ENCODE results near the gene TMEM240. TPM values are rescaled to one million over a fixed set of nuclear protein-coding genes. Genes with fewer than 3 reads are reported as not detected.
A peak's percentile ranks its signal among the peaks of the same experiment; 100 is the strongest.

Gene TMEM240
- 8.8 TPM for polyA plus RNA-seq (2013, experiment 1 of 2)
- polyA plus RNA-seq (2013, experiment 2 of 2) = 8.6 TPM

DNA sequence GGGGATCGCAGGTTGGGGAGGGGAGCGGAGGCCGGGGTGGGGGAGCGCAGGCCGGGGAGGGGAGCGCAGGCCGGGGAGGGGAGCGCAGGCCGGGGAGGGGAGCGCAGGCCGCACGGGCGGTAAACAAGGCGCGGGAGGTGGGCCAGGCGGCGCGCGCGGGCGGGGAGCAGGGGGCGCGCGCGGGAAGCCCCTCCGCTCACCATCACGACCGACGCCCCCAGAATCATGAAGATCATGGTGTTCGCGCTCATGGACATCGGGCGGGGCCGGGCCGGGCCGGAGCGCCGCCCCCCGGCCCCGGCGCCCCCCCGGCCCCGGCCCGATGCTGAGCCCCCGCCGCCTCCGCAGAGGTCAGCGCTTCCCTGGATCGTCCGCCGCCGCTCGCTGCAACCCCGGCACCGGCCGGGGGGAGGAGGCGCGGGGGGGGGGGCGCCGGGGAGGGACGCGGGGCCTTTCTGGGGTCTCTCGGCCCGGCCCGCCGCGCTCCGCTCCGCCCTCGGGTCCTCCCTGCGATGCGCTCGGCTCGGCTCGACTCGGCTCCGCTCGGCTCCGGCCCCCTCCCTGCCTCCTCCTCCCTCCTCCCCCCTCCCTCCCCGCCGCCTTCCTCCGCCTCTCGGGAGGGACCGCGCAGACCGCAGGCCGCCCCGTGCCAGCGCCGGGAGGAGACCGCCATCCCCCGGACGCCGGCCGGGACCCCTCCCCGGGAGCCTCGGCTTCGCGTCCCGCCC is at the start of gene TMEM240:
Gene TMEM240, minus strand, starts transcription at position 535 of the 728 bp plus-strand sequence. Its CDS starts 278 bp downstream, at position 257.
- H3K4me1 ChIP-seq (ENCODE audit: control insufficient read depth in 2 of 2, insufficient read depth in 1 of 2, low read depth in 1 of 2, low read length in 2 of 2) = peaks cover 0 to 12% of the 10 kb centered on the region in 2 donors
- peaks cover 19 to 33% of the 10 kb centered on the region in 2 donors for H3K36me3 ChIP-seq (replicated peaks in 1 of 2; ENCODE audit: control insufficient read depth in 2 of 2, insufficient read depth in 2 of 2, low read length in 2 of 2)
- H2BK5ac ChIP-seq (ENCODE audit: low read length) = no peak within 1 kb of the TSS
- peaks cover 41% of the 10 kb centered on the region for H3K79me1 ChIP-seq (ENCODE audit: low read depth, low read length)
- no CpG with 5 or more reads among the region's 100 CpGs for WGBS, 2 donors (ENCODE audit: extremely low coverage in 2 of 2, insufficient read length in 2 of 2, insufficient replicate concordance in 1 of 2)
- peak within 1 kb of the TSS; percentile 49 for H2BK15ac ChIP-seq (ENCODE audit: low read length)
- H3K27me3 ChIP-seq (ENCODE audit: control insufficient read depth in 3 of 3, insufficient read depth in 3 of 3, low read depth in 1 of 3, low read length in 3 of 3) = no peaks in the 10 kb centered on the region
- H3K9ac ChIP-seq (ENCODE audit: low read depth, low read length, poor library complexity) = peak within 1 kb of the TSS; percentile 97
- peak within 1 kb of the TSS; percentile 43 for H3K23ac ChIP-seq (ENCODE audit: low read depth, low read length, poor library complexity)
- H3K14ac ChIP-seq (ENCODE audit: low read length) = peak within 1 kb of the TSS; percentile 89
- H3K18ac ChIP-seq (ENCODE audit: low read length) = peak within 1 kb of the TSS; percentile 95
- H3K4me3 ChIP-seq (ENCODE audit: low read length in 2 of 2) = peak within 1 kb of the TSS; percentile 34 to 88
- H3K4me2 ChIP-seq (ENCODE audit: insufficient read depth, low read length, poor library complexity, severe bottlenecking) = peak within 1 kb of the TSS; percentile 96
- peak within 1 kb of the TSS; percentile 39 for H4K91ac ChIP-seq (ENCODE audit: low read depth, low read length, poor library complexity)
- H3K27ac ChIP-seq (replicated peaks; ENCODE audit: low read length) = peak within 1 kb of the TSS; percentile 39
- peak within 1 kb of the TSS; percentile 84 for H2BK12ac ChIP-seq (ENCODE audit: low read length)
- peak; percentile 71 for DNase-seq (ENCODE audit: low spot score)
- H2AFZ ChIP-seq (ENCODE audit: low read length) = no peak within 1 kb of the TSS
- peak within 1 kb of the TSS; percentile 99 for H2AK5ac ChIP-seq (ENCODE audit: low read depth, low read length)
- H3K4ac ChIP-seq (ENCODE audit: low read length) = peak within 1 kb of the TSS; percentile 76
- no peak within 1 kb of the TSS for H4K8ac ChIP-seq (ENCODE audit: low read depth, low read length)
- peaks cover 0 to 2% of the 10 kb centered on the region in 2 donors for H3K9me3 ChIP-seq (replicated peaks in 1 of 2; ENCODE audit: control insufficient read depth in 2 of 2, insufficient read depth in 1 of 2, low read depth in 1 of 2, low read length in 2 of 2)
- H2BK120ac ChIP-seq (ENCODE audit: low read depth, low read length) = no peak within 1 kb of the TSS

DNA sequence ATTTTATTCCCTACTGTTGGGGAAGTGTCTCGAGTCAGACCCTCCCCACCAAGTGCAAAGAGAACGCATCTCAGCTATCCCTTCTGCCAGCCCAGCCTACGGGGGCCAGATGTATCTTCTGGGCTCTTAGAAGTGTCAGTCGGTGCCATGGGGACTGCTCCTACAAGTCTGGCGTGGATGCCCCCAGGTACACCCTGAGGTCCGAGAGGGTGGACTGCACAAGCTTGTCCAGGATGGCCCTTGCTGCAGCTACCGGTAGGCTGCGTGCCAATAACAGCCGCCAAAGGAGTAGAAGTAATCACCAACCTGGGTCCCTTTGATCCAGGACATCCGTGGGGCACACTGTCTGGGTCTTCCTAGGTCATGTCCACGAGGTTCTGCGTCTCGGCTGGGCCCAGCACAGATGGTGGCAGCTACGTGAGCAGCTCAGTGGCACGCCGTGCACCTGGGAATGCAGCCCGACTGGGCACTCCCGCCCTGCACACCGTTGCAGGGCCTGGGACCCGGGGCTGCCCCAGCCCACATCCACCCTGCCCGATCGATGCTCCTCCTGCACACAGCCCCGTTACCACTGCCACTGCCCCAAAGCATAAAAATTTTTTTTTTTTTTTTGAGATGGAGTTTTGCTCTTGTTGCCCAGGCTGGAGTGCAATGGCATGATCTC is 43.1 kb upstream of the TMEM240 start:
- peaks cover 0 to 39% (median 5%) of the 10 kb centered on the region in 3 experiments for H3K27me3 ChIP-seq (ENCODE audit: control insufficient read depth in 3 of 3, insufficient read depth in 3 of 3, low read depth in 1 of 3, low read length in 3 of 3)
- H3K4me2 ChIP-seq (ENCODE audit: insufficient read depth, low read length, poor library complexity, severe bottlenecking) = no peak overlapping the region
- no peak overlapping the region for H3K14ac ChIP-seq (ENCODE audit: low read length)
- no peak overlapping the region for H3K4ac ChIP-seq (ENCODE audit: low read length)
- no peaks in the 10 kb centered on the region for H3K9me3 ChIP-seq (replicated peaks in 1 of 2; ENCODE audit: control insufficient read depth in 2 of 2, insufficient read depth in 1 of 2, low read depth in 1 of 2, low read length in 2 of 2)
- no peak overlapping the region for H2BK120ac ChIP-seq (ENCODE audit: low read depth, low read length)
- no peak overlapping the region for H2AFZ ChIP-seq (ENCODE audit: low read length)
- no peak overlapping the region for H2BK15ac ChIP-seq (ENCODE audit: low read length)
- no peak overlapping the region for H4K91ac ChIP-seq (ENCODE audit: low read depth, low read length, poor library complexity)
- no peak overlapping the region for H2AK5ac ChIP-seq (ENCODE audit: low read depth, low read length)
- DNase-seq (ENCODE audit: low spot score) = no peak
- H3K36me3 ChIP-seq (replicated peaks in 1 of 2; ENCODE audit: control insufficient read depth in 2 of 2, insufficient read depth in 2 of 2, low read length in 2 of 2) = no peaks in the 10 kb centered on the region
- no peak overlapping the region for H4K8ac ChIP-seq (ENCODE audit: low read depth, low read length)
- no peak overlapping the region for H3K18ac ChIP-seq (ENCODE audit: low read length)
- H3K4me3 ChIP-seq (ENCODE audit: low read length in 2 of 2) = no peak overlapping the region
- WGBS, 2 donors (ENCODE audit: extremely low coverage in 2 of 2, insufficient read length in 2 of 2, insufficient replicate concordance in 1 of 2) = no CpG with 5 or more reads among the region's 23 CpGs
- H3K27ac ChIP-seq (replicated peaks; ENCODE audit: low read length) = no peak overlapping the region
- no peak overlapping the region for H3K23ac ChIP-seq (ENCODE audit: low read depth, low read length, poor library complexity)
- H2BK12ac ChIP-seq (ENCODE audit: low read length) = no peak overlapping the region
- H3K9ac ChIP-seq (ENCODE audit: low read depth, low read length, poor library complexity) = no peak overlapping the region
- H2BK5ac ChIP-seq (ENCODE audit: low read length) = no peak overlapping the region
- no peaks in the 10 kb centered on the region for H3K79me1 ChIP-seq (ENCODE audit: low read depth, low read length)
- H3K4me1 ChIP-seq (ENCODE audit: control insufficient read depth in 2 of 2, insufficient read depth in 1 of 2, low read depth in 1 of 2, low read length in 2 of 2) = no peaks in the 10 kb centered on the region

DNA sequence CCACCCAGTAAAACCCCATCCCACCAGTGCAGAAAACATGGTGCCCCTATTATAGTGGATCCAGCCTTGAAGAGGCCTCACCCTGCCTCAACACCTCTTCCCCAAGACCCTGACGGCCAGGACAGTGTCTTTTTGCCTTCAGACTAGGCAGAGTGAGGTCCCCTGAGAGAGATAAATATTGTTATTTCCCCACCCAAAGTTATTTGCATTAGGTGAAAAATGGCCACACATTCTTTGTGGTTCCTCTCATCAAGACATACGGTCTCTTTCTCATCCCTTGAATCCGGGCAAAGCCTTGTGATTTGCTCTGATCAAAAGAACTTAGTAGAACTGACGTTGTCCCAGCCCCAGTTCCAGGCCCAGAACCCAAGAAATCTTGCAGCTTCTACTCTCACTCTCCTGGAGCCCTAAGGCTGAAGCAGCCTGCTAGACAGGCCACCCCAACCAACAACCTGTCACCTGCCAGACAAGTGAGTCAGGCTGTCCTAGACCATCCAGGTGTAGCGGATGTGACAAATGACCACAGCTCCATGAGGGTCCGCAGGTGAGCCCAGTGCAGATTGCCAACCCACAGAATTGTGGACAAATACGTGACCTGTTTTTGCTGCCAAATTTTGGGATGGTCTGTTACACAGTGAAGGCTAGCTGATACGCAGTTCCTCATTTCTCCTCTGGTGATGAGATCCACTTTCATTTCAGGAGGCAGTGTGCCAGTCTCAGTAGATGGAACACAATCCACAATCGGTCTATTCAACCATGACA is 42.3 kb upstream of the TMEM240 start:
- Histone ChIP-seq H4K8ac (ENCODE audit: low read depth, low read length) (no peak overlapping the region), H3K27me3 (ENCODE audit: control insufficient read depth in 3 of 3, insufficient read depth in 3 of 3, low read depth in 1 of 3, low read length in 3 of 3) (peaks cover 0 to 40% (median 7%) of the 10 kb centered on the region in 3 experiments), H3K27ac (replicated peaks; ENCODE audit: low read length) (no peak overlapping the region), H2BK15ac (ENCODE audit: low read length) (no peak overlapping the region), H3K4me1 (ENCODE audit: control insufficient read depth in 2 of 2, insufficient read depth in 1 of 2, low read depth in 1 of 2, low read length in 2 of 2) (no peaks in the 10 kb centered on the region), H3K23ac (ENCODE audit: low read depth, low read length, poor library complexity) (no peak overlapping the region), H2BK5ac (ENCODE audit: low read length) (no peak overlapping the region), H2BK120ac (ENCODE audit: low read depth, low read length) (no peak overlapping the region), H3K9ac (ENCODE audit: low read depth, low read length, poor library complexity) (no peak overlapping the region), H3K4me2 (ENCODE audit: insufficient read depth, low read length, poor library complexity, severe bottlenecking) (no peak overlapping the region), H3K79me1 (ENCODE audit: low read depth, low read length) (no peaks in the 10 kb centered on the region), H2AFZ (ENCODE audit: low read length) (no peak overlapping the region), H3K9me3 (replicated peaks in 1 of 2; ENCODE audit: control insufficient read depth in 2 of 2, insufficient read depth in 1 of 2, low read depth in 1 of 2, low read length in 2 of 2) (no peaks in the 10 kb centered on the region), H3K18ac (ENCODE audit: low read length) (no peak overlapping the region), H2BK12ac (ENCODE audit: low read length) (no peak overlapping the region), H3K4ac (ENCODE audit: low read length) (no peak overlapping the region), H3K36me3 (replicated peaks in 1 of 2; ENCODE audit: control insufficient read depth in 2 of 2, insufficient read depth in 2 of 2, low read length in 2 of 2) (no peaks in the 10 kb centered on the region), H3K4me3 (ENCODE audit: low read length in 2 of 2) (no peak overlapping the region), H3K14ac (ENCODE audit: low read length) (no peak overlapping the region), H2AK5ac (ENCODE audit: low read depth, low read length) (no peak overlapping the region), H4K91ac (ENCODE audit: low read depth, low read length, poor library complexity) (no peak overlapping the region)
- WGBS, 2 donors (ENCODE audit: extremely low coverage in 2 of 2, insufficient read length in 2 of 2, insufficient replicate concordance in 1 of 2) = no CpG with 5 or more reads among the region's 9 CpGs
- DNase-seq (ENCODE audit: low spot score) = no peak
